ENCODE measurements around the gene MMP3. TPM values are rescaled to one million over a fixed set of nuclear protein-coding genes. Genes with fewer than 3 reads are reported as not detected.

MMP3 gene
- total RNA-seq, 4 donors from 2014 or later = 0.82 to 2.7 (median 1.2) TPM; not detected in 1

- 50 to 67% methylated on average over 1 of the region's 1 CpG for WGBS, 2 donors (ENCODE audit: low coverage in 1 of 2)
- TF ChIP-seq POLR2AphosphoS5 (IDR thresholded peaks at IDR 0.05) (no peak), POLR2A (IDR thresholded peaks at IDR 0.05) (no peak), EP300 (IDR thresholded peaks at IDR 0.05) (no peak)
- TF ChIP-seq, protein P1, sequence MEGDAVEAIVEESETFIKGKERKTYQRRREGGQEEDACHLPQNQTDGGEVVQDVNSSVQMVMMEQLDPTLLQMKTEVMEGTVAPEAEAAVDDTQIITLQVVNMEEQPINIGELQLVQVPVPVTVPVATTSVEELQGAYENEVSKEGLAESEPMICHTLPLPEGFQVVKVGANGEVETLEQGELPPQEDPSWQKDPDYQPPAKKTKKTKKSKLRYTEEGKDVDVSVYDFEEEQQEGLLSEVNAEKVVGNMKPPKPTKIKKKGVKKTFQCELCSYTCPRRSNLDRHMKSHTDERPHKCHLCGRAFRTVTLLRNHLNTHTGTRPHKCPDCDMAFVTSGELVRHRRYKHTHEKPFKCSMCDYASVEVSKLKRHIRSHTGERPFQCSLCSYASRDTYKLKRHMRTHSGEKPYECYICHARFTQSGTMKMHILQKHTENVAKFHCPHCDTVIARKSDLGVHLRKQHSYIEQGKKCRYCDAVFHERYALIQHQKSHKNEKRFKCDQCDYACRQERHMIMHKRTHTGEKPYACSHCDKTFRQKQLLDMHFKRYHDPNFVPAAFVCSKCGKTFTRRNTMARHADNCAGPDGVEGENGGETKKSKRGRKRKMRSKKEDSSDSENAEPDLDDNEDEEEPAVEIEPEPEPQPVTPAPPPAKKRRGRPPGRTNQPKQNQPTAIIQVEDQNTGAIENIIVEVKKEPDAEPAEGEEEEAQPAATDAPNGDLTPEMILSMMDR (IDR thresholded peaks at IDR 0.05) = no peak
- H3K27me3 ChIP-seq = no peaks in the 10 kb centered on the region
- no peaks in the 10 kb centered on the region for H3K36me3 ChIP-seq
- H3K27ac ChIP-seq = no peak overlapping the region
- H3K9me3 ChIP-seq = no peaks in the 10 kb centered on the region
- H3K4me3 ChIP-seq = no peak overlapping the region
- H3K4me1 ChIP-seq = peaks cover 0 to 11% (median 0%) of the 10 kb centered on the region in 3 donors
- ATAC-seq = no peak
These were observed 21.3 kb upstream of the MMP3 start for GRCh38 chr11:102864724-102865123.

DNA sequence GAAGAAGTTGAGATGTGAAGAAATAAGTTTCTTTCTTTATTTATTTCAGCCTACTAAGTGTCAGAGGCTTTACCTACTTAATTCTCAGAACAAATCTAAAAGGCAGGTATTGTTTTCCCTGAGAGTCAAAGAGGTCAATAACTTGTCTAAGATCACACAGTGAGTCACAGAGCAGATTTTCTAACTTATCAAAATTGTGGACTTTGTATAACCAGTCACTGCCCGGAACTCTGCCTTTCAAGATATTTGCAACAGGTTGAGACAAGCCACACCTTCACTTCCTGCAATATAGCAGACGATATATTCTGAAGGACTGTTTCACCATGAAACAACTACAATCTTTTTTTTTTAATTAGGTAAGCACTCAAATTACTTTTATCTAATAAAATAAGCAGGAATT, 10.5 kb upstream of the MMP3 start:
- no peak for ATAC-seq
- H3K9me3 ChIP-seq = no peaks in the 10 kb centered on the region
- H3K36me3 ChIP-seq = no peaks in the 10 kb centered on the region
- no peak for TF ChIP-seq EP300 (IDR thresholded peaks at IDR 0.05)
- H3K27me3 ChIP-seq = no peaks in the 10 kb centered on the region
- WGBS, 2 donors (ENCODE audit: low coverage in 1 of 2) = 78 to 100% methylated on average over 1 to 2 of the region's 2 CpGs
- H3K4me1 ChIP-seq = no peaks in the 10 kb centered on the region
- H3K27ac ChIP-seq = no peak overlapping the region
- H3K4me3 ChIP-seq = no peak overlapping the region

DNA sequence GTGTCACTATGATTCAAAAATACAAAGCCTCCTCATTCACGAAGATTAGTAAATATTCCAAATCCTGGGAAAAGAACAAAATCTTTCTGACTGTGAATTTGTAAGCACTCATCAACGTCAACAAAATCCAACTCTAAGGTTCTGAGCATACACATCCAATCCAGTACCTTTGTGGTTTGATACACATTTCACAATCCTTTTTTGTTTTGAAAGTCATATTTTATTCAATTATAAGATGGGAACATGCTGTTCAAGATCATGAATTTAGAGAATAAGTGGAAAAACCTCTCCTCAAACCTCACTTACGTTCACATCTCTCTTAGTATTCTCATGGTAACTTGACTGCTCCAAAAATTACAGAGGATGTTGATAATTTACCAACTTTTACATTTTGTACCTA, 9.6 kb upstream of the MMP3 start:
- no peak for ATAC-seq
- H3K4me3 ChIP-seq = no peak overlapping the region
- no peaks in the 10 kb centered on the region for H3K9me3 ChIP-seq
- H3K36me3 ChIP-seq = no peaks in the 10 kb centered on the region
- H3K4me1 ChIP-seq = no peaks in the 10 kb centered on the region
- 90% methylated on average over 3 of the region's 3 CpGs for WGBS, 2 donors (ENCODE audit: low coverage in 1 of 2)
- TF ChIP-seq POLR2A (IDR thresholded peaks at IDR 0.05) (no peak), EP300 (IDR thresholded peaks at IDR 0.05) (no peak), POLR2AphosphoS5 (IDR thresholded peaks at IDR 0.05) (no peak)
- TF ChIP-seq, protein P1 (IDR thresholded peaks at IDR 0.05) = no peak
- H3K27me3 ChIP-seq = no peaks in the 10 kb centered on the region
- no peak overlapping the region for H3K27ac ChIP-seq

DNA sequence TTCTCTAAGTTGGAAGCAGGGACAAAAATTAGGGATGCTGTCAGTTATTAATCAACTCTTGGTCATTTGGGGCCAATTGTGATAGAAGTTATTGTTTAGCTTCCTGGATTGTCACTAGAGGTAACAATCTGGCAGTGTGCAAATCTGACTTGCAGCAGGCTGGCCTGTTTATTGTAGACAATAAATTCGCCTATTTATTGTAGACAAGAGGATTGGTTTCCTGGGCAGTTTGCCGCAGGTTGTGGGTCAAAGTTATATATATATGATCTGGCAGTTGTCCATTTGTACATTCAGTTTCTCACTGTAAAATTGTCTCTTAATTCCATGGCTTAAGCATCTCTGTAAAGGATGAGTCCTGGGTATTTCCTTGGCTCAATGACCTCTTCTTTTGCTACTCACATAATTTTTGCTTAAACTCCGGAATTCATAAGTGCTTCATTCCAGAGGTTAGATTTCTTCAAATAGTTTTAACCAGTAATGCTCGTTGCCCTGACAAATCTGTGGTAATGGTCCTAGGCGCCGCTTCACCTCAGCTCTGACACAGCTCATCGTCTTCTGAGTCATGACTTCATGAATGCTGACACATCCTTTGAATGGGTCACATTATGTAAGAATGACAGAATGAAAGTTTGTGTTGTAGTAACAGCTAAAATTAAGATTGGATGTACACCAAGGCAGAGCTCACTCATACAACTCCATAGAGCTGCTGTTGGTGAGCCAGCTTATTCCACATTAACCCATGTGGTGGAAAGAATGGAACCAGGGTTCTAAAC, 7.8 kb upstream of the MMP3 start:
- Histone ChIP-seq H3K9me3 (no peaks in the 10 kb centered on the region), H3K36me3 (no peaks in the 10 kb centered on the region), H3K27ac (no peak overlapping the region), H3K27me3 (no peaks in the 10 kb centered on the region), H3K4me1 (no peaks in the 10 kb centered on the region), H3K4me3 (no peak overlapping the region)
- TF ChIP-seq, protein P1 (IDR thresholded peaks at IDR 0.05) = no peak
- TF ChIP-seq POLR2AphosphoS5 (IDR thresholded peaks at IDR 0.05) (no peak), POLR2A (IDR thresholded peaks at IDR 0.05) (no peak), EP300 (IDR thresholded peaks at IDR 0.05) (no peak)
- ATAC-seq = no peak
- 71 to 81% methylated on average over 6 to 7 of the region's 7 CpGs for WGBS, 2 donors (ENCODE audit: low coverage in 1 of 2)

DNA sequence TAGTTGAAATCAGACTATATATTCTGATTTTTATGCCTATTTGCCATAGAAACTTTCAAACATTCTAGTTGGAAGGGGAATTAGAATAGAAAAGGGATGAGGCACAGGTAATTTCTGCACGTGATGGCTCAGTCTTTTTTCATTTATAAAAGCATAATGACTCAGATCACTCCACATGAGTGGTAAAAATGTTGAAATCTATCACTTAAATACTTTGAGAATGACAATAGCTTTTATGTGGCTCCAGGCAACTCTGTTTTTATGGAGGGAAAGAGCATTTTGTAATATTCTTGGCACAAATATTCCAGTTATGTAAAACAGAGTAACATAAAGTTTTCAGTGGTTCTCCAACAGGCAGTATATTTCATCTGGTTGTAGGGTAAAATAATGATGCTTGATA, 5.9 kb upstream of the MMP3 start:
- no peak overlapping the region for H3K4me3 ChIP-seq
- no peak overlapping the region for H3K27ac ChIP-seq
- no peaks in the 10 kb centered on the region for H3K4me1 ChIP-seq
- no peaks in the 10 kb centered on the region for H3K36me3 ChIP-seq
- ATAC-seq = no peak
- 25 to 38% methylated on average over 1 of the region's 1 CpG for WGBS, 2 donors (ENCODE audit: low coverage in 1 of 2)
- TF ChIP-seq, protein P1 (IDR thresholded peaks at IDR 0.05) = no peak
- no peak for TF ChIP-seq POLR2AphosphoS5 (IDR thresholded peaks at IDR 0.05)
- no peak for TF ChIP-seq EP300 (IDR thresholded peaks at IDR 0.05)
- no peak for TF ChIP-seq POLR2A (IDR thresholded peaks at IDR 0.05)
- no peaks in the 10 kb centered on the region for H3K9me3 ChIP-seq
- H3K27me3 ChIP-seq = no peaks in the 10 kb centered on the region

All from gastroesophageal sphincter (tissue), 4 donors.